ENCODE data around the gene OVCA2. TPM values are rescaled to one million over a fixed set of nuclear protein-coding genes. Genes with fewer than 3 reads are reported as not detected.

Gene OVCA2
- 10 to 100 TPM; 29.0 to 33.3 TPM for total RNA-seq

GRCh38 chr17:2041561-2042389 is at the start of gene OVCA2:
OVCA2 (plus strand) TSS chr17:2042022; CDS start chr17:2042048, 26 bp downstream.
- Mint-ChIP-seq H3K27ac (peak within 1 kb of the TSS; percentile 88), H3K4me1 (ENCODE audit: low read depth) (peaks cover 26% of the 10 kb centered on the region), H3K9me3 (no peaks in the 10 kb centered on the region), H3K4me3 (peak within 1 kb of the TSS; percentile 89 to 97), H3K36me3 (ENCODE audit: insufficient read depth in 2 of 2) (peaks cover 2 to 7% of the 10 kb centered on the region in 2 donors), H3K27me3 (ENCODE audit: low read depth) (no peaks in the 10 kb centered on the region)
- ATAC-seq (replicated peaks in 1 of 2) = peak; percentile 96
- DNase-seq = peak; percentile 96 to 97

GRCh38 chr17:1992541-1992940 is 49.3 kb upstream of the OVCA2 start:
- H3K27ac Mint-ChIP-seq = no peak overlapping the region
- H3K27me3 Mint-ChIP-seq (ENCODE audit: low read depth) = peaks cover 15% of the 10 kb centered on the region
- H3K4me3 Mint-ChIP-seq = no peak overlapping the region
- no peak for ATAC-seq (replicated peaks in 1 of 2)
- H3K4me1 Mint-ChIP-seq (ENCODE audit: low read depth) = no peaks in the 10 kb centered on the region
- no peaks in the 10 kb centered on the region for H3K36me3 Mint-ChIP-seq (ENCODE audit: insufficient read depth in 2 of 2)
- no peak for DNase-seq
- no peaks in the 10 kb centered on the region for H3K9me3 Mint-ChIP-seq

- no peaks in the 10 kb centered on the region for H3K36me3 Mint-ChIP-seq (ENCODE audit: insufficient read depth in 2 of 2)
- DNase-seq (no peak), ATAC-seq (replicated peaks in 1 of 2) (no peak)
- H3K4me1 Mint-ChIP-seq (ENCODE audit: low read depth) = no peaks in the 10 kb centered on the region
- H3K9me3 Mint-ChIP-seq = no peaks in the 10 kb centered on the region
- no peak overlapping the region for H3K27ac Mint-ChIP-seq
- H3K27me3 Mint-ChIP-seq (ENCODE audit: low read depth) = peaks cover 27% of the 10 kb centered on the region
- H3K4me3 Mint-ChIP-seq = no peak overlapping the region
Measured at GRCh38 chr17:1994707-1995106, 47.1 kb upstream of the OVCA2 start.

- peaks cover 30% of the 10 kb centered on the region for H3K27me3 Mint-ChIP-seq (ENCODE audit: low read depth)
- ATAC-seq (replicated peaks in 1 of 2) = no peak
- H3K36me3 Mint-ChIP-seq (ENCODE audit: insufficient read depth in 2 of 2) = no peaks in the 10 kb centered on the region
- no peak overlapping the region for H3K27ac Mint-ChIP-seq
- no peak overlapping the region for H3K4me3 Mint-ChIP-seq
- H3K4me1 Mint-ChIP-seq (ENCODE audit: low read depth) = no peaks in the 10 kb centered on the region
- no peak for DNase-seq
- H3K9me3 Mint-ChIP-seq = no peaks in the 10 kb centered on the region
Measured at GRCh38 chr17:1995321-1995892, 46.4 kb upstream of the OVCA2 start.

- no peak overlapping the region for H3K27ac Mint-ChIP-seq
- no peaks in the 10 kb centered on the region for H3K36me3 Mint-ChIP-seq (ENCODE audit: insufficient read depth in 2 of 2)
- ATAC-seq (replicated peaks in 1 of 2) (no peak), DNase-seq (no peak)
- peaks cover 30% of the 10 kb centered on the region for H3K27me3 Mint-ChIP-seq (ENCODE audit: low read depth)
- no peaks in the 10 kb centered on the region for H3K4me1 Mint-ChIP-seq (ENCODE audit: low read depth)
- no peaks in the 10 kb centered on the region for H3K9me3 Mint-ChIP-seq
- no peak overlapping the region for H3K4me3 Mint-ChIP-seq
Measured at GRCh38 chr17:1995907-1996799, 45.7 kb upstream of the OVCA2 start.

GRCh38 chr17:1996800-1997288 is 45.0 kb upstream of the OVCA2 start:
- no peaks in the 10 kb centered on the region for H3K4me1 Mint-ChIP-seq (ENCODE audit: low read depth)
- DNase-seq (no peak), ATAC-seq (replicated peaks in 1 of 2) (no peak)
- H3K36me3 Mint-ChIP-seq (ENCODE audit: insufficient read depth in 2 of 2) = no peaks in the 10 kb centered on the region
- H3K27me3 Mint-ChIP-seq (ENCODE audit: low read depth) = peaks cover 30% of the 10 kb centered on the region
- no peak overlapping the region for H3K27ac Mint-ChIP-seq
- H3K9me3 Mint-ChIP-seq = no peaks in the 10 kb centered on the region
- no peak overlapping the region for H3K4me3 Mint-ChIP-seq

GRCh38 chr17:1997289-1997926 is 44.4 kb upstream of the OVCA2 start:
- H3K36me3 Mint-ChIP-seq (ENCODE audit: insufficient read depth in 2 of 2) = no peaks in the 10 kb centered on the region
- no peaks in the 10 kb centered on the region for H3K9me3 Mint-ChIP-seq
- no peak overlapping the region for H3K4me3 Mint-ChIP-seq
- ATAC-seq (replicated peaks in 1 of 2) (no peak), DNase-seq (no peak)
- H3K27me3 Mint-ChIP-seq (ENCODE audit: low read depth) = peaks cover 30% of the 10 kb centered on the region
- H3K27ac Mint-ChIP-seq = no peak overlapping the region
- no peaks in the 10 kb centered on the region for H3K4me1 Mint-ChIP-seq (ENCODE audit: low read depth)

- Mint-ChIP-seq H3K36me3 (ENCODE audit: insufficient read depth in 2 of 2) (no peaks in the 10 kb centered on the region), H3K27me3 (ENCODE audit: low read depth) (peaks cover 30% of the 10 kb centered on the region), H3K4me3 (no peak overlapping the region), H3K4me1 (ENCODE audit: low read depth) (no peaks in the 10 kb centered on the region), H3K27ac (no peak overlapping the region), H3K9me3 (no peaks in the 10 kb centered on the region)
- DNase-seq = no peak
- no peak for ATAC-seq (replicated peaks in 1 of 2)
Measured at GRCh38 chr17:1997927-1998742, 43.7 kb upstream of the OVCA2 start.

- Mint-ChIP-seq H3K36me3 (ENCODE audit: insufficient read depth in 2 of 2) (no peaks in the 10 kb centered on the region), H3K27me3 (ENCODE audit: low read depth) (peaks cover 30% of the 10 kb centered on the region), H3K27ac (no peak overlapping the region), H3K9me3 (no peaks in the 10 kb centered on the region), H3K4me3 (peak overlapping the region in 1 of 2 donors; percentile 66), H3K4me1 (ENCODE audit: low read depth) (no peaks in the 10 kb centered on the region)
- ATAC-seq (replicated peaks in 1 of 2) (no peak), DNase-seq (no peak)
Measured at GRCh38 chr17:1999557-2000251, 42.1 kb upstream of the OVCA2 start.

GRCh38 chr17:2002767-2003329 is 39.0 kb upstream of the OVCA2 start:
- peaks cover 14% of the 10 kb centered on the region for H3K27me3 Mint-ChIP-seq (ENCODE audit: low read depth)
- H3K4me1 Mint-ChIP-seq (ENCODE audit: low read depth) = no peaks in the 10 kb centered on the region
- no peaks in the 10 kb centered on the region for H3K36me3 Mint-ChIP-seq (ENCODE audit: insufficient read depth in 2 of 2)
- ATAC-seq (replicated peaks in 1 of 2) (no peak), DNase-seq (no peak)
- no peak overlapping the region for H3K27ac Mint-ChIP-seq
- no peak overlapping the region for H3K4me3 Mint-ChIP-seq
- H3K9me3 Mint-ChIP-seq = no peaks in the 10 kb centered on the region

GRCh38 chr17:2003525-2003924 is 38.3 kb upstream of the OVCA2 start:
- H3K9me3 Mint-ChIP-seq = no peaks in the 10 kb centered on the region

More at GRCh38 chr17:2003525-2003924, 38.3 kb upstream of the OVCA2 start:
- ATAC-seq (replicated peaks in 1 of 2) = no peak
- no peaks in the 10 kb centered on the region for H3K4me1 Mint-ChIP-seq (ENCODE audit: low read depth)
- peaks cover 14% of the 10 kb centered on the region for H3K27me3 Mint-ChIP-seq (ENCODE audit: low read depth)
- H3K4me3 Mint-ChIP-seq = no peak overlapping the region
- no peak for DNase-seq
- H3K36me3 Mint-ChIP-seq (ENCODE audit: insufficient read depth in 2 of 2) = no peaks in the 10 kb centered on the region
- H3K27ac Mint-ChIP-seq = no peak overlapping the region

All from activated T-cell treated with anti-CD3 and anti-CD28 coated beads, Interleukin-2, amount 50 U/mL, for 72 hours (primary cell).